OCI-M2 (cell line): ENCODE data around the gene SWT1.
"Not testable (repeated sequence)": the region's sequence is repeated elsewhere in the genome, so short reads cannot be mapped to it uniquely, and the experiment has no call there.

ENCODE experiments used
- DNase-seq: peaks from one replicate; lab custom pipeline; 2025; ENCODE audit not compliant: unreplicated experiment; lab: John Stamatoyannopoulos, UW

The SWT1 gene

DNA sequence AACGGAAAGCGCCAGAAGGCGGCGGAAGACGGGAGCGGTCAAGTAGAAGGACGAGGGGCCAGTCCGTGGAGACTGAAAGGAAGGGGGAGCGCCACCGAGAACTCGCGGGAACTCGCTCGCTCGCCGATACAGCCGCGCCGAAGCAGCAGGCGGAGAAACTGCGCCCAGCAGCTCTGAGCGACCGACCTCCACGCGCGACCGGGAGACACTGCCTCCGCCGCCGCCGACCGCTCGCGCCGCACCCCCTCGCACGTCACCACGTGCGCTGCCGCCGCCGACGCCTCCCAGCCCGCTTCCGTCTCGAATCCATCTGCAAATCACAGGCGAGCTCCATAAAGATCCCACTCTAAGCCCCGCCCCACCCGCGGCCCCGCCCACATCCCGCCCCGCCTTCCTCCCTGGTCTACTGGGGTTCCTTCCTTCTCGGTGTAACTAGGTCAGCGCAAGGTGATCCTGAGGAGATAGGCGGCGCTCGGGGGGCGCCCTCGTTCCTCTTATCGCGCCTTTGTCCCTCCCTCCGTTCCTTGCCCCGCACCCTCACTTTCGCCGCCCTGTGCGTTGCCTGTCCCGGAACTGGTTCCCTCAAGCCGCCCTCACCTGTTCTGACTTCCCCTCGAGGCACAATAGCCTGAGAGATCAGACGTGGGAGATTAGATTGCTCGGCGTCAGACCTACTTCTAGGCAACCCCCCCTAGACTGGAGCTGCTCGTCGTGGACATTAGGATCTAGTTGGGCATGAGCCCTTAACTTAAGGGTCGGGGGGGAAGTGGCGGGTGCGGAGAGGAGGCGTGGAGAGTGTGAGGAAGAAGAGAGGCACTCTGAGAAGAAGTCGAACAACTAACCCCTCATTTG is 160.3 kb downstream of the SWT1 start, which contains the start of gene IVNS1ABP:
Gene IVNS1ABP, minus strand, starts transcription at position 210 of the 852 bp plus-strand sequence. CDS start 7,750 bp downstream, outside the sequence.
- DNase-seq = peak; percentile 55

DNA sequence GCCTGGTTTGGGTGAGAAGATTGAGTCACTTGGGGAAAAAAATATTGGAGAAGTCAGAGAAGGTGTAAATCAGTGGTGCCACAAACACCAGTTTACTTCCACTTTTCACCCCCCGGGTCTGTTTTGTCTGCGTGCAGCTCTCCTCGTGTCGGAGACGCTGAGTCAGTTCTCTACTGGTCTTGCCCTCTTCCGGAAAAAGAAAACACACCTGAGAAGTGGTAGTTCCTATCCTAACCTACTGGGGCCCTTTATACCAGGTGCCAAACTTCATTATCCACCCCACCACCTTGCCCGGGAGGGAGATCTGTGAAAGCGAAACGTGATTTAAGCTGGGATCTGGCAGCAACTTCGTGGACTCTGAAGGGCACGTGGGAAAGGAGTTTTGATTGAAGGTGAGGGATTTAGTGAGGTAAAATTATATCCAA is 160.9 kb downstream of the SWT1 start:
- DNase-seq = no peak

DNA sequence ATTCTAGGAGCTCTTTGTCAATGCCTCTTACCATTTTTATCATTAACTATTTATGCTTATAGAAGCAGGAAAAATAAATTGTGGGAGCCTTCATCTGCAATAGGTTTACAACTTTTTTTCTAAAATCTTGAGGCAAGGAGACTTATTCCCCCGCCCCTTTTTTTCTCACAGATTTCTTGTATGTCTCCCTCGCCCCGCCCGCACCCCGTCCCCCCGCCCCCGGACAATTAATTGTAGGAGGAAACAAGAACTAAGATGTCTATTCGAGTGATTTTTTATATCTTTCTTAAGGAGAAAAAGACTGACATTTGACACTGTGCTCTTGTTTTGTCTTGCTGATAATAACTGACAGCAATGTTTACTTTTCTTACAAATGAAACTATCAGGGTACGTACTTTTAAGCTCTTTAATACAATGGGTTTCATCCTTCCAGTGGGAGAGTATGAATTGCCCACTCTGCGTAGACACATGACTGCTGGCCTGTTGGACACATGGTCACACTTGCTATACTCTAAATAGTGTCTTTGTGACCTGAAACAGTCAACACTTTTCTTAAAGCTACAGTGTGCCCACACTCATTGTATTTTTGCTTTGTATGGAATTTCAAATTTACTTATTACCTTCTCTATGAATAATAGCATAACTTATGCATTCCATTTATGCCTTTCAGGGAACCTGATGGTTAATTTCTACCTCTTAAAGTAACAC is 161.6 kb downstream of the SWT1 start:
- DNase-seq = no peak

DNA sequence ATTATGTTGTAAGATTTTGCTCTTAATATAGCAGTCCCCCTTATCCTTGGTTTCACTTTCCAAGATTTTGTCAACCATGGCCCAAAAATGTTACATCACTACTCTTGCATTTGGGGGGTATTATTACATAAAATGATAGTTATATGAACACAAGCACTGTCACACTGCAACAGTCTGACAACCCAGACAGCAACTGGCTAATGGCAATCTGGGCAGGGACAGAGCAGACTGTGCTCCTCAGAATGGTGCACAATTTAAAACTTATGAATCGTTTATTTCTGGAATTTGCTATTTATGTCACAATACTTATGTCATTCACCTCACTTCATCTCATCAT is 162.1 kb downstream of the SWT1 start:
- no peak for DNase-seq

DNA sequence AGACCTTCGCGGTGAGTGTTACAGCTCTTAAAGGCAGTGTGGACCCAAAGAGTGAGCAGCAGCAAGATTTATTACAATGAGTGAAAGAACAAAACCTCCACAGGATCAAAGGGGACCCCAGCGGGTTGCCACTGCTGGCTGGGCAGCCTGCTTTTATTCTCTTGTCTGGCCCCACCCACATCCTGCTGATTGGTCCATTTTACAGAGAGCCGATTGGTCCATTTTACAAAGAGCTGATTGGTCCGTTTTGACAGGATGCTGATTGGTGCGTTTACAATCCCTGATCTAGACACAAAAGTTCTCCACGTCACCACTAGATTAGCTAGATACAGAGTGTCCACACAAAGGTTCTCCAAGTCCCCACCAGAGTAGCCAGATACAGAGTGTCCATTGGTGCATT is 164.1 kb downstream of the SWT1 start:
- DNase-seq = not testable (repeated sequence)

DNA sequence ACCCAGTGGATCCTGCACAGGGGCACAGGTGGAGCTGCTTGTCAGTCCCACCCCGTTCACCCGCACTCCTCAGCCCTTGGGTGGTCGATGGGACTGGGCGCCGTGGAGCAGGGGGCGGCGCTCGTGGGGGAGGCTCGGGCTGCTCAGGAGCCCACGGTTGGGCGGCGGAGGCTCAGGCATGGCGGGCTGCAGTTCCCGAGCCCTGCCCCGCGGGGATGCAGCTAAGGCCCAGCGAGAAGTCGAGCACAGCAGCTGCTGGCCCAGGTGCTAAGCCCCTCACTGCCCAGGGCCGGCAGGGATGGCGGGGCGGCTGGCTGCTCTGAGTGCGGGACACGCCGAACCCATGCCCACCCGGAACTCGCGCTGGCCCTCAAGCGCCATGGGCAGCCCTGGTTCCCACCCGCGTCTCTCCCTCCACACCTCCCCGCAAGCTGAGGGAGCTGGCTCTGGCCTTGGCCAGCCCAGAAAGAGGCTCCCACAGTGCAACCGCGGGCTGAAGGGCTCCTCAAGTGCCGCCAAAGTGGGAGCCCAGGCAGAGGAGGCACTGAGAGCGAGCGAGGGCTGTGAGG is 164.8 kb downstream of the SWT1 start:
- not testable (repeated sequence) for DNase-seq

DNA sequence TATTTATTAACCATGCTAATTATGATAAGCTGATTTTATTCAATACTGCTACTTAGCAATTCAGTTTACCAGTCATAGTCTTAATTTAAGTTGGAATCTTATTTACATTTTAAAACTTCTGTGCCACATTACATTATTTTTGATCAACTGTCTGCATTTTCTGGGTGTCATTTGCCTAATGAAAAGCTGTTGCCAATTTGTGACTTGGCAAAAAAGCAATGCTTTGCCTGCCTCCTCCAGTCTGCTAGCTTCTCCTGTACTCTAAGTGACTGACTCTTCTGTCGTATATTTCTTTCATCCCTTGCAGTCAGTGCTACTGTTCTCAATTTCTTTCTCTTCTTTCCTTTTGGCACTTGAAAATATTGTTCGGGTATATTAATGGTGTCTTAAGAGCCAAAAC is 165.7 kb downstream of the SWT1 start:
- no peak for DNase-seq

DNA sequence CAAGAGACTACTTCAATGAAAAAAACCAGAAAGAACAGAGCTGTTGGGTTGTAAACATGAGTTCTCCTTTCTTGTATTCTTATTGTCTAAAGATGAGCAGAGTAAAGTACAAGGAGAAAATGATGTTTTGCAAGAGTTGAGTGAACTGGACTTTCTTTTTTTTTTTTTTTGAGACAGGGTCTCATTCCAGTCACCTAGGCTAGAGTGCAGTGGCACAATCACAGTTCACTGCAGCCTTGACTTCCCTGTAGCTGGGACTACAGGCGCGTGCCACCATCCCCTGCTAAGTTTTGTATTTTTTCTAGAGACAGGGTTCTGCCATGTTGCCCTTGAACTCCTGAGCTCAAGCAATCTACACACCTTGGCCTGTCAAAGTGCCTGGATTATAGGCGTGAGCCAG is 167.2 kb downstream of the SWT1 start:
- no peak for DNase-seq

DNA sequence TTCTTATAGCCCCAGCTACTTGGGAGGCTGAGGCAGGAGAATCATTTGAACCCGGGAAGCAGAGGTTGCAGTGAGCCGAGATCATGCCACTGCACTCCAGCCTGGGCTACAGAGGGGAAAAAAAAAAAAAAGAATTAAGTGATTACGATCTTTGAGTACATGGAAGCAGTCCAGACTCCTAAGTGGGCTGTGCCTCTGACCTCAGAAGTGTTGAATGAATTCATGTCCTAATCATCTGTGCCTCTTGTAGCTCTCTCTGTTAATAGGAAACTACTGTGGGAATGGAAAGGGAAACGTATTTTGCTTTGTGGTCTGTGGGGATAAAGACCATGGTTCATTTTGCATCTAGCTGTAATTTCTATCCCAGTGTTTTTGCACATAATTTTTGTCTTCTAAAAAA is 168.4 kb downstream of the SWT1 start:
- no peak for DNase-seq

DNA sequence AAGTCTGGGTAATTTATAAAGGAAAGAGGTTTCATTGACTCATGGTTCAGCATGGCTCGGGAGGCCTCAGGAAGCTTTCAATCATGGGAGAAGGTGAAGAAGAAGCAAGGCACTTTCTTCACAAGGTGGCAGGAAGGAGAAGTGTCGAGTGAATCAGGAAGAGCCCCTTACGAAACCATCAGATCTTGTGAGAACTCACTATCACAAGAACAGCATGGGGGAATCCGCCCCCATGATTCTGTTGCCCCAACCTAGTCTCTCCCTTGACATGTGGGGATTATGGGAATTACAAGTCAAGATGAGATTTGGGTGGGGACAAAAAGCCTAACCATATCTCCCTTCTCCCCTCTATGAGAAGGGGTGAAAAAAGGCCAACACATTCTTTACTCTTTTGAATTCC is 171.3 kb downstream of the SWT1 start:
- no peak for DNase-seq

DNA sequence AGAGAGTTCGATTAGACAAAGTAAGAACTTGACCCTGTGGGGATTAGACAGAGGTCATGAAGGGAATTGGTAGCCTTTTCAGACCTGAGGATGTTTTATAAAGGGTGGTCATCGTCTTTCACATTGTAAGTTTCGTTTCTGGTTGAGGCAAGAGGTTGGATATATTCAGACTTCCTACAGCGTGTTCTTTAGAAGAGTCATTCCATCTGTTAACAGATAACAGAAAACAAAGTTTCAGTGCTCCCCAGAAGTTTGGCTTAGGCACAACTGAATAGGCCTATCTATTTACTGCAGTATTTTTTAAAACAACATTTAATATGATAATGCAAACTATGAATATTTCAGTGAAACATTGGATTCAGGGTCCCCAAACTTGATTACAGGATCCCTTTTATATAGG is 177.2 kb downstream of the SWT1 start:
- DNase-seq = no peak

DNA sequence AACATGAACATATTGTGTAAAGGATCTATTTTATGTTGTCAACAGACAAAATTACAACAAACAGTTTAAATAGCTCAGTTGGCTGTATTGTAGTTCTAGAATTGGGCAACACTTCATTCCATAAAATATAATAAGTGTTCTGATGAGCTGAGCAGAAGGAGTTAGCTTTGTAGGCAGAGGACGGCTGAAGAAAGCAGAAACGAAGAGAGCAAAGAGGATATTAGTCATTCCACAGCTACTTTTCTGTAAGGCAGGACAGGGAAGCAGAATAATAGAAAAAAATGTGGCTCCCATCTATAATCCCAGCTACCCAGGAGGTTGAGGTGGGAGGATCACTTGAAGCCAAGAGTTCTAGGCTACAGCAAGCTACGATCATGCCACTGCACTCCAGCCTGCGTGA is 180.3 kb downstream of the SWT1 start:
- DNase-seq = no peak

DNA sequence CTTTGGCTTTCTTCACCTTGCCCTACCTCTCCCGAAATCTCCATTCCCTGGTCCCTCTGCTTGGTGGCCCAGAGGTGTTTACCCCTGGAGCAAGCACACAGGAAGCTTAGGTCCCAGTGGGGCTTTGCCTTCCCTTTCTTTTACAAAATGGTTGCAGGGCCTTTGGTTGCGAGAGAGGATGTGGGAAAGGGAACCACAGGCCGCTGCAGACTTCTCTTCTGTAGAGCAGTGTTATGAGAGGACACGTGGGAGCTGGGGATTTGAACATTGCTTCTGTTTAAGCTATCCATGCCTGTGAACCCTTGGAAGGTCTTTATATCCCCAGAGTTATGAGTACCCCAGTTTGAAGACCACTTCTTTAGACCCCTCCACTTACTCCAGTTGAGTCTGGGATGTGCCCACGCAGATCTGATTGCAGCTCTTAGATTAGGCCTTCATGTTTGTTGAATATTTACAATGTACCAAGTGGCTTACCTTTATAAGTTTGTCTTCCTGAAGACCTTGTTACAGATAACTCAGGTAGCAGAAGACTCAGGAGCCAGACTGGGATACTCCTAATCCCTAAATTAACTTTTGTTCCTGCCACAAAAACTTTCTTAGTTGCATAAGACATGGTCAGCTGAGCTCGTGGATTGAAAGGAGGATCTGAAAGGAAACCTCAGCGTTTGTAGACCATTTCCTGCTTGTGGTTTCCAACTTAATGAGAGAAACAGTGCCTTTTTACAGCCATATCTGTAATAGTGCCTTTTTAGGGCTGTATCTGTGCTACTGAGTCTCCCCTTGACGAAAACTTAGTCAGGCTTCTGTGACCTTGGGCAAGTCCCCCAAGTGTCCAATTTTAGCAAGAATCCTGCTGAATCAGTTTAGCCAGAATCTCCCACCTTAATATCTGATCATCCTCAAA is 182.0 kb downstream of the SWT1 start:
- DNase-seq = no peak

DNA sequence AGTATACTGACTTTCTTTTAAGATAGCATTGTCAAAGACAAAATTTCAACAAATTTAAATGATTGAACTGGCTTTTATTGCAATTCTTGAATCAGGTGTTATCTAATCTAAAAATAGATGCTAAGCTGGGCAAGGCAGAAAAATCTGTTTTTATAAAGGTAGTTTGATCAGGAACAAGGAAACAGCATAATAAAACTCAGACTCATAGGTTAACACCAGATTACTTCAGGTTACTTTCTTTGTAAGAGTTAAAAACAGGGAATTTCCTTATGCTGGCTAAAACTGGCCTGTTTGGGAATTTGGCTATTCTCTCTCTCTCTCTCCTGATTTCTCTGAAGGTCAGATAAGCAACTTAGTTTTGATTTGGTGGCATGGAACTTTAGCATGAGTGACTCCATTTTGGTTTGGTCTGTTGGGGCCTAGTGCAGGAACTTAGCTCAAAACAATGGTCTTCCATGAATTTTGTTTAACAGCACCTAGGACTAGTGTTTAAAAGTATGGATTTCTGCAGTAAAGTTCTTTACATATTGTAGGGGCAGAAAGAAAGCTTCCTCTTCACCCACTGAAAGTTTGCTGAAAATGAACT is 184.3 kb downstream of the SWT1 start:
- no peak for DNase-seq
